ENCODE results near the gene ZNF548.

Gene ZNF548

GRCh38 chr19:57403737-57404563 is 14.3 kb downstream of the ZNF548 start:
- no peak for DNase-seq

- peak; percentile 36 for DNase-seq
These were observed 17.0 kb downstream of the ZNF548 start for GRCh38 chr19:57406516-57407123.

- DNase-seq, result peak; percentile 84
These were observed 21.4 kb downstream of the ZNF548 start, which contains the start of gene ZNF17 for GRCh38 chr19:57410877-57411671. ZNF17 (plus strand) TSS chr19:57411161; CDS start chr19:57413616, 2,455 bp downstream.

- no peak for DNase-seq
These were observed 29.8 kb downstream of the ZNF548 start for GRCh38 chr19:57419439-57419838.

- DNase-seq, result no peak
These were observed 31.4 kb downstream of the ZNF548 start for GRCh38 chr19:57421037-57421436.

GRCh38 chr19:57434386-57435061 is 44.9 kb downstream of the ZNF548 start:
- no peak for DNase-seq

GRCh38 chr19:57435062-57435978 is 45.7 kb downstream of the ZNF548 start, which contains the start of gene ZNF749:
ZNF749 (plus strand) TSS chr19:57435325; CDS start chr19:57435579, 254 bp downstream.
- peak; percentile 99 for DNase-seq

GRCh38 chr19:57436417-57436816 is 46.8 kb downstream of the ZNF548 start:
- DNase-seq, result no peak

- no peak for DNase-seq
These were observed 48.3 kb downstream of the ZNF548 start for GRCh38 chr19:57437931-57438330.

GRCh38 chr19:57438925-57439324 is 49.3 kb downstream of the ZNF548 start:
- no peak for DNase-seq

GRCh38 chr19:57441979-57442752 is 52.5 kb downstream of the ZNF548 start:
- no peak for DNase-seq

GRCh38 chr19:57443121-57443696 is 53.6 kb downstream of the ZNF548 start:
- no peak for DNase-seq

- no peak for DNase-seq
These were observed 62.7 kb downstream of the ZNF548 start for GRCh38 chr19:57452307-57452706.

Measured in DMS79 (cell line).